ENCODE data around the gene EMID1.

Gene EMID1

GRCh38 chr22:29207562-29208501 is 2.1 kb downstream of the EMID1 start:
- ChIA-PET CTCF (no interaction called here), POLR2A (no interaction called here)
- no peak for TF ChIP-seq TARDBP (IDR thresholded peaks at IDR 0.05)
- TF ChIP-seq SP1 (IDR thresholded peaks at IDR 0.05) = no peak
- TF ChIP-seq ARNT (IDR thresholded peaks at IDR 0.05) = no peak
- no peak for TF ChIP-seq CTBP1 (IDR thresholded peaks at IDR 0.05; ENCODE audit: borderline replicate concordance)
- TF ChIP-seq SUZ12 (IDR thresholded peaks at IDR 0.05) = no peak
- no peak for TF ChIP-seq FOXM1 (IDR thresholded peaks at IDR 0.05; ENCODE audit: borderline replicate concordance)
- TF ChIP-seq NFRKB (IDR thresholded peaks at IDR 0.05) = no peak
- TF ChIP-seq FOXK2 (IDR thresholded peaks at IDR 0.05) = no peak
- DNase-seq (ENCODE audit: extremely low spot score) = no peak

- DNase-seq (ENCODE audit: extremely low spot score) = no peak
- CTCF ChIA-PET = no interaction called here
- POLR2A ChIA-PET = no interaction called here
- TF ChIP-seq ELF4 (IDR thresholded peaks at IDR 0.05) (no peak), ARNT (IDR thresholded peaks at IDR 0.05) (no peak), BHLHE40 (IDR thresholded peaks at IDR 0.05; ENCODE audit: borderline replicate concordance) (no peak), TARDBP (IDR thresholded peaks at IDR 0.05) (no peak), PKNOX1 (IDR thresholded peaks at IDR 0.05) (no peak), FOXM1 (IDR thresholded peaks at IDR 0.05; ENCODE audit: borderline replicate concordance) (no peak), CTBP1 (IDR thresholded peaks at IDR 0.05; ENCODE audit: borderline replicate concordance) (no peak), L3MBTL2 (conservative IDR thresholded peaks at IDR 0.05) (no peak), ZNF384 (IDR thresholded peaks at IDR 0.05) (no peak), SP1 (IDR thresholded peaks at IDR 0.05) (no peak), LEF1 (IDR thresholded peaks at IDR 0.05; ENCODE audit: borderline replicate concordance) (no peak), FOXA1 (IDR thresholded peaks at IDR 0.05) (no peak), HDGF (IDR thresholded peaks at IDR 0.05; ENCODE audit: borderline replicate concordance) (no peak), FOXK2 (IDR thresholded peaks at IDR 0.05) (no peak), SUZ12 (IDR thresholded peaks at IDR 0.05) (no peak), NFRKB (IDR thresholded peaks at IDR 0.05) (no peak)
Measured at GRCh38 chr22:29208502-29208862, 2.8 kb downstream of the EMID1 start.

DNA sequence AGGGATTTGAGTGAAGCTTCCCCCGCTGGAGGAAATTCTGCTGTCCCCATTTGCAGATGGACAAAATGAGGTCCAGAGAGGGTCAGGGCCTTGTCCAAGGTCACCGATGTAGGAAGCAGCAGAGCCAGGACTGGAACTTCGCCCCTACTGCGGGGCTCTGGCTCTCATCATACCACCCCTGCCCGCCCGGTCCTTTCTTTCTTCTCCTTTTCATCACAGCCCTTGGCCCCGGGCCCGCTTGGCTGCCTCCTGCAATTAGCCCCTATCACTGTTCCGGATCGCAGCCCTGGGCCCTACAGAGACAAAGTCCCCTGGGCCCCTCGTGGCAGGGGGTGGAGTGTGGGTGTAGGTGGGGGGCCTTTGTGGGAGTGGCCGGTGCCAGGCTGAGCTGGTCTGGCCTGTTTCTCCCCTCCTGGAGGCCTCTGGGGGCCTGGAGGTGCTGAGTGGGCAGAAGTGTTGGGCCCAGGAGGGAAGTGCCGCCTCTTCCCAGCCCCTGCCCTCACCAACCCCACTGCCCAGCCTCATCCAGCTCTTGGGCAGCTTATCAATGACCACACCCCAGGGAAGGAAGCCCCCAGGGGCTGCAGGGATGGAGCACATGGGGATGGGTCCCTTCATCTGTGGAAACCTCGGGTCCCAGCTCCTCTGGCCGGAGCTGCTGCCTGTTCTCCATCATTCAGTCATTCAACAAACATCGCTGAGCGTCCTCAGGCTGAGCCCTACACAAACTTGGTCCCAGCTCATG is 3.4 kb downstream of the EMID1 start:
- POLR2A ChIA-PET = no interaction called here
- CTCF ChIA-PET = interaction anchor here (0.6 kb wide), 2 partner anchors 9 to 581 kb away, joined by 3 read pairs; no protein-coding TSS in a partner anchor
- no peak for DNase-seq (ENCODE audit: extremely low spot score)
- no peak for TF ChIP-seq HDGF (IDR thresholded peaks at IDR 0.05; ENCODE audit: borderline replicate concordance)
- TF ChIP-seq FOXK2 (IDR thresholded peaks at IDR 0.05) = no peak
- TF ChIP-seq SP1 (IDR thresholded peaks at IDR 0.05) = no peak
- TF ChIP-seq LEF1 (IDR thresholded peaks at IDR 0.05; ENCODE audit: borderline replicate concordance) = no peak
- no peak for TF ChIP-seq ZNF384 (IDR thresholded peaks at IDR 0.05)
- no peak for TF ChIP-seq L3MBTL2 (conservative IDR thresholded peaks at IDR 0.05)
- TF ChIP-seq FOXA1 (IDR thresholded peaks at IDR 0.05) = no peak
- TF ChIP-seq SUZ12 (IDR thresholded peaks at IDR 0.05) = no peak
- no peak for TF ChIP-seq CTBP1 (IDR thresholded peaks at IDR 0.05; ENCODE audit: borderline replicate concordance)

DNA sequence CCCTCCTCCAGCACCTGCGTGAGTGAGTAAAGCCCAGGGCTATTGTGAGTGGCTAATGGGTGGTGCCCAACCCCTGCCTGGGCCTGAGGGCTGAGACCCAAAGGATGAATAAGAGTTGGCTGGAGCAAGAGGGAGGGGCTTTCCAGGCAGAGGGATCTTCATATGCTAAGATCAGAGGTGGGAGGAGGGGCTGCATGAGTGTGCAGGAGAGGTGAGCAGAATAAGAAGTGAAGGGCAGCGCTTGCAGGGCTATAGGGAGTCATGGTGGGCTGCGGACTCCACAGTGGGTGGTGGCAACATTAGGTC is 3.9 kb downstream of the EMID1 start:
- TF ChIP-seq NFRKB (IDR thresholded peaks at IDR 0.05) = no peak
- no peak for TF ChIP-seq ELF4 (IDR thresholded peaks at IDR 0.05)
- TF ChIP-seq BHLHE40 (IDR thresholded peaks at IDR 0.05; ENCODE audit: borderline replicate concordance) = no peak
- TF ChIP-seq ZNF384 (IDR thresholded peaks at IDR 0.05) = no peak
- TF ChIP-seq LEF1 (IDR thresholded peaks at IDR 0.05; ENCODE audit: borderline replicate concordance) = no peak
- no peak for TF ChIP-seq SUZ12 (IDR thresholded peaks at IDR 0.05)
- TF ChIP-seq HDGF (IDR thresholded peaks at IDR 0.05; ENCODE audit: borderline replicate concordance) = no peak
- TF ChIP-seq FOXM1 (IDR thresholded peaks at IDR 0.05; ENCODE audit: borderline replicate concordance) = no peak
- TF ChIP-seq FOXA1 (IDR thresholded peaks at IDR 0.05) = no peak
- TF ChIP-seq TARDBP (IDR thresholded peaks at IDR 0.05) = no peak
- TF ChIP-seq FOXK2 (IDR thresholded peaks at IDR 0.05) = no peak
- no peak for TF ChIP-seq CTBP1 (IDR thresholded peaks at IDR 0.05; ENCODE audit: borderline replicate concordance)
- TF ChIP-seq PKNOX1 (IDR thresholded peaks at IDR 0.05) = no peak
- no peak for TF ChIP-seq SP1 (IDR thresholded peaks at IDR 0.05)
- TF ChIP-seq ARNT (IDR thresholded peaks at IDR 0.05) = no peak
- TF ChIP-seq L3MBTL2 (conservative IDR thresholded peaks at IDR 0.05) = no peak
- ChIA-PET CTCF (no interaction called here), POLR2A (no interaction called here)
- DNase-seq (ENCODE audit: extremely low spot score) = no peak

DNA sequence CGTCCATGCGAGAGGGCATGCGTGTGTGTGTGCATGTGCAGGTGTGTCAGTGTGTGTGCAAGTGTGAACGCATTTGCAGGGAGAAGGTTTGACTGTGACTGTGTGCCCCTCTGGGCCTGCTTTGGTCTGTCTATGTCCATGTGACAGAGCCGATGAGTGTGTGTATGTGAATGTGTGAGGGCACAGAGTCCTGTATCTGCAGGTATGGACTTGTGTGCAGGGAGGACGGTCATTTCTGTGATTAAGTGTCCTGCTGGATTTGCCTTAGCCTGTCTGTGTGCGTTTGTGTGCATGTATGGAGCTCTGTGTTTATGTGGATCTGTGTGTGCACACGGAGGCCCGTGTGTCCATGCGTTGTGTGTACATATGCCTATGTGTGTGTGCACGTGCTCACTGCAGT is 5.4 kb downstream of the EMID1 start:
- TF ChIP-seq ARNT (IDR thresholded peaks at IDR 0.05) (no peak), LEF1 (IDR thresholded peaks at IDR 0.05; ENCODE audit: borderline replicate concordance) (no peak), BHLHE40 (IDR thresholded peaks at IDR 0.05; ENCODE audit: borderline replicate concordance) (no peak), L3MBTL2 (conservative IDR thresholded peaks at IDR 0.05) (no peak), ELF4 (IDR thresholded peaks at IDR 0.05) (no peak)
- ChIA-PET POLR2A (no interaction called here), CTCF (no interaction called here)
- DNase-seq (ENCODE audit: extremely low spot score) = no peak

DNA sequence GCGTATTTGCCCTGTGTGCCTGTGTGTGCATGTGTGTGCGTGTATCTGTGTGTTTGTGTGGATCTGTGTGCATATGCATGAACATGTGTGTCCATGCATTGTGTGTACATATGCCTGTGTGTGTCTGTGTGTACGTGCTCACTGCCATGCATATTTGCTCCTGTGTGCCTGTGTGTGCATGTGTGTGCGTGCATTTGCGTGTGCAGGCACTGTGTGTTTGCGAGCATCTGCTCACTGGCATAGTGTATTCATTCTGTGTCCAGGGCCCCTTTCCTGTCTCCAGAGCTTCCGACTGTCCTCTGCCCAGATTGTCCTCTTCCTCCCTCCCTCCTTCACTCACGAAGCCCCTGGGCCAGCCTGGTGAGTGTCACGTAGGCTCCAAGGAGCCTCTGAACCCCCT is 5.8 kb downstream of the EMID1 start:
- DNase-seq (ENCODE audit: extremely low spot score) = no peak
- no peak for TF ChIP-seq HDGF (IDR thresholded peaks at IDR 0.05; ENCODE audit: borderline replicate concordance)
- POLR2A ChIA-PET = no interaction called here
- CTCF ChIA-PET = no interaction called here

Measured in HEK293T (cell line).